Glutamatergic neuron (in vitro differentiated cells): ENCODE measurements around the gene CCDC127. TPM values are rescaled to one million over a fixed set of nuclear protein-coding genes. Genes with fewer than 3 reads are reported as not detected.

ENCODE experiments used
- DNase-seq: peaks from one replicate; pipeline ENCODE4 v3.0.0; 2022
- H3K27ac Mint-ChIP-seq: one replicate; pipeline ENCODE4 v1.8.0; 2020; ENCODE audit warnings: mild to moderate bottlenecking, mixed read lengths, inconsistent platforms; ENCODE audit not compliant: unreplicated experiment
- H3K27me3 Mint-ChIP-seq: one replicate; pipeline ENCODE4 v1.8.0; 2020; ENCODE audit warnings: mild to moderate bottlenecking, moderate library complexity, mixed read lengths, inconsistent platforms; ENCODE audit not compliant: unreplicated experiment
- H3K36me3 Mint-ChIP-seq: one replicate; pipeline ENCODE4 v1.8.0; 2020; ENCODE audit warnings: mild to moderate bottlenecking, mixed read lengths, inconsistent platforms; ENCODE audit not compliant: unreplicated experiment
- H3K4me1 Mint-ChIP-seq: one replicate; pipeline ENCODE4 v1.8.0; 2020; ENCODE audit warnings: mild to moderate bottlenecking, low read depth, mixed read lengths, inconsistent platforms; ENCODE audit not compliant: unreplicated experiment
- H3K4me3 Mint-ChIP-seq: one replicate; pipeline ENCODE4 v1.8.0; 2020; ENCODE audit warnings: mild to moderate bottlenecking, mixed read lengths, inconsistent platforms; ENCODE audit not compliant: unreplicated experiment
- H3K9me3 Mint-ChIP-seq: one replicate; pipeline ENCODE4 v1.8.0; 2020; ENCODE audit warnings: mild to moderate bottlenecking, moderate library complexity, mixed read lengths, inconsistent platforms; ENCODE audit not compliant: unreplicated experiment
- CTCF ChIP-seq: fragments of 200-600 bp; sonication (generic); IDR thresholded peaks from one replicate; pipeline ENCODE4 v1.5.0; 2021; ENCODE audit not compliant: partially characterized antibody, unreplicated experiment
- total RNA-seq: library from RNA; stranded (reverse); fragmentation: NEBNext Ultra II Directional; extraction: Animal tissue kit (Norgen Biotek cat#: 25700); gene quantifications from one replicate; pipeline ENCODE4 v1.2.1, GENCODE V29; 2021; ENCODE audit not compliant: unreplicated experiment

Gene CCDC127
- total RNA-seq, 1 donor from 2014 or later, result 11.9 TPM

GRCh38 chr5:160173-160510 is 57.8 kb downstream of the CCDC127 start:
- H3K4me1 Mint-ChIP-seq, result peaks cover 4% of the 10 kb centered on the region
- H3K4me3 Mint-ChIP-seq, result no peak overlapping the region
- H3K9me3 Mint-ChIP-seq, result peaks cover 8% of the 10 kb centered on the region
- DNase-seq, result peak; percentile 7
- H3K27ac Mint-ChIP-seq, result no peak overlapping the region
- H3K36me3 Mint-ChIP-seq, result peaks cover 8% of the 10 kb centered on the region
- TF ChIP-seq CTCF, result no peak
- peaks cover 8% of the 10 kb centered on the region for H3K27me3 Mint-ChIP-seq

- Mint-ChIP-seq H3K27ac (no peak overlapping the region), H3K9me3 (peaks cover 8% of the 10 kb centered on the region), H3K4me3 (no peak overlapping the region), H3K36me3 (peaks cover 8% of the 10 kb centered on the region), H3K27me3 (peaks cover 8% of the 10 kb centered on the region), H3K4me1 (peaks cover 9% of the 10 kb centered on the region)
- peak; percentile 12 for DNase-seq
- no peak for TF ChIP-seq CTCF
Observed at GRCh38 chr5:159448-160172, 58.3 kb downstream of the CCDC127 start.

- no peak for TF ChIP-seq CTCF
- H3K27me3 Mint-ChIP-seq, result peaks cover 5% of the 10 kb centered on the region
- H3K36me3 Mint-ChIP-seq, result peaks cover 8% of the 10 kb centered on the region
- H3K27ac Mint-ChIP-seq, result no peak overlapping the region
- H3K4me3 Mint-ChIP-seq, result no peak overlapping the region
- H3K9me3 Mint-ChIP-seq, result peaks cover 5% of the 10 kb centered on the region
- no peak for DNase-seq
- peaks cover 14% of the 10 kb centered on the region for H3K4me1 Mint-ChIP-seq
Observed at GRCh38 chr5:158807-159447, 59.0 kb downstream of the CCDC127 start.

GRCh38 chr5:157801-158200 is 60.2 kb downstream of the CCDC127 start:
- H3K4me3 Mint-ChIP-seq, result no peak overlapping the region
- H3K36me3 Mint-ChIP-seq, result peaks cover 13% of the 10 kb centered on the region
- peaks cover 3% of the 10 kb centered on the region for H3K9me3 Mint-ChIP-seq
- H3K4me1 Mint-ChIP-seq, result peaks cover 17% of the 10 kb centered on the region
- TF ChIP-seq CTCF, result no peak
- no peak overlapping the region for H3K27ac Mint-ChIP-seq
- H3K27me3 Mint-ChIP-seq, result peaks cover 5% of the 10 kb centered on the region
- peak; percentile 10 for DNase-seq

GRCh38 chr5:157126-157715 is 60.7 kb downstream of the CCDC127 start:
- Mint-ChIP-seq H3K4me1 (peaks cover 17% of the 10 kb centered on the region), H3K36me3 (peaks cover 13% of the 10 kb centered on the region), H3K9me3 (peaks cover 3% of the 10 kb centered on the region), H3K27me3 (peaks cover 5% of the 10 kb centered on the region), H3K27ac (no peak overlapping the region), H3K4me3 (no peak overlapping the region)
- no peak for DNase-seq
- TF ChIP-seq CTCF, result no peak
